ENCODE measurements around the gene KIF23.

Gene KIF23

GRCh38 chr15:69375151-69375790 is 38.9 kb upstream of the KIF23 start:
- Histone ChIP-seq H3K27me3 (ENCODE audit: control insufficient read depth in 3 of 3, insufficient read depth in 3 of 3, low read depth in 1 of 3, low read length in 3 of 3) (peaks cover 0 to 24% (median 0%) of the 10 kb centered on the region in 3 experiments), H3K79me1 (ENCODE audit: low read depth, low read length) (no peaks in the 10 kb centered on the region), H2BK12ac (ENCODE audit: low read length) (no peak overlapping the region), H4K91ac (ENCODE audit: low read depth, low read length, poor library complexity) (no peak overlapping the region), H3K23ac (ENCODE audit: low read depth, low read length, poor library complexity) (no peak overlapping the region), H2AFZ (ENCODE audit: low read length) (no peak overlapping the region), H4K8ac (ENCODE audit: low read depth, low read length) (no peak overlapping the region), H3K4me2 (ENCODE audit: insufficient read depth, low read length, poor library complexity, severe bottlenecking) (no peak overlapping the region), H2BK5ac (ENCODE audit: low read length) (no peak overlapping the region), H3K4me1 (ENCODE audit: control insufficient read depth in 2 of 2, insufficient read depth in 1 of 2, low read depth in 1 of 2, low read length in 2 of 2) (peaks cover 0 to 1% of the 10 kb centered on the region in 2 donors), H3K18ac (ENCODE audit: low read length) (no peak overlapping the region), H2AK5ac (ENCODE audit: low read depth, low read length) (no peak overlapping the region), H3K27ac (replicated peaks; ENCODE audit: low read length) (no peak overlapping the region), H3K9ac (ENCODE audit: low read depth, low read length, poor library complexity) (no peak overlapping the region), H2BK15ac (ENCODE audit: low read length) (no peak overlapping the region), H3K4me3 (ENCODE audit: low read length in 2 of 2) (no peak overlapping the region), H3K4ac (ENCODE audit: low read length) (no peak overlapping the region), H3K36me3 (replicated peaks in 1 of 2; ENCODE audit: control insufficient read depth in 2 of 2, insufficient read depth in 2 of 2, low read length in 2 of 2) (no peaks in the 10 kb centered on the region), H3K9me3 (replicated peaks in 1 of 2; ENCODE audit: control insufficient read depth in 2 of 2, insufficient read depth in 1 of 2, low read depth in 1 of 2, low read length in 2 of 2) (no peaks in the 10 kb centered on the region), H3K14ac (ENCODE audit: low read length) (no peak overlapping the region), H2BK120ac (ENCODE audit: low read depth, low read length) (no peak overlapping the region)
- DNase-seq (ENCODE audit: low spot score) = no peak
- WGBS, 2 donors (ENCODE audit: extremely low coverage in 2 of 2, insufficient read length in 2 of 2, insufficient replicate concordance in 1 of 2) = no CpG with 5 or more reads among the region's 8 CpGs

GRCh38 chr15:69377216-69377970 is 36.8 kb upstream of the KIF23 start:
- Histone ChIP-seq H2BK15ac (ENCODE audit: low read length) (no peak overlapping the region), H3K23ac (ENCODE audit: low read depth, low read length, poor library complexity) (no peak overlapping the region), H2BK120ac (ENCODE audit: low read depth, low read length) (no peak overlapping the region), H2AK5ac (ENCODE audit: low read depth, low read length) (no peak overlapping the region), H3K79me1 (ENCODE audit: low read depth, low read length) (no peaks in the 10 kb centered on the region), H3K27me3 (ENCODE audit: control insufficient read depth in 3 of 3, insufficient read depth in 3 of 3, low read depth in 1 of 3, low read length in 3 of 3) (peaks cover 0 to 34% (median 0%) of the 10 kb centered on the region in 3 experiments), H3K4ac (ENCODE audit: low read length) (no peak overlapping the region), H3K4me2 (ENCODE audit: insufficient read depth, low read length, poor library complexity, severe bottlenecking) (no peak overlapping the region), H3K9ac (ENCODE audit: low read depth, low read length, poor library complexity) (no peak overlapping the region), H3K14ac (ENCODE audit: low read length) (no peak overlapping the region), H4K91ac (ENCODE audit: low read depth, low read length, poor library complexity) (no peak overlapping the region), H3K4me3 (ENCODE audit: low read length in 2 of 2) (no peak overlapping the region), H3K4me1 (ENCODE audit: control insufficient read depth in 2 of 2, insufficient read depth in 1 of 2, low read depth in 1 of 2, low read length in 2 of 2) (peaks cover 0 to 1% of the 10 kb centered on the region in 2 donors), H3K9me3 (replicated peaks in 1 of 2; ENCODE audit: control insufficient read depth in 2 of 2, insufficient read depth in 1 of 2, low read depth in 1 of 2, low read length in 2 of 2) (no peaks in the 10 kb centered on the region), H2BK12ac (ENCODE audit: low read length) (no peak overlapping the region), H2AFZ (ENCODE audit: low read length) (peak overlapping the region; percentile 1), H3K18ac (ENCODE audit: low read length) (no peak overlapping the region), H3K27ac (replicated peaks; ENCODE audit: low read length) (no peak overlapping the region), H2BK5ac (ENCODE audit: low read length) (no peak overlapping the region), H3K36me3 (replicated peaks in 1 of 2; ENCODE audit: control insufficient read depth in 2 of 2, insufficient read depth in 2 of 2, low read length in 2 of 2) (no peaks in the 10 kb centered on the region), H4K8ac (ENCODE audit: low read depth, low read length) (no peak overlapping the region)
- DNase-seq (ENCODE audit: low spot score) = no peak
- WGBS, 2 donors (ENCODE audit: extremely low coverage in 2 of 2, insufficient read length in 2 of 2, insufficient replicate concordance in 1 of 2) = no CpG with 5 or more reads among the region's 8 CpGs

DNA sequence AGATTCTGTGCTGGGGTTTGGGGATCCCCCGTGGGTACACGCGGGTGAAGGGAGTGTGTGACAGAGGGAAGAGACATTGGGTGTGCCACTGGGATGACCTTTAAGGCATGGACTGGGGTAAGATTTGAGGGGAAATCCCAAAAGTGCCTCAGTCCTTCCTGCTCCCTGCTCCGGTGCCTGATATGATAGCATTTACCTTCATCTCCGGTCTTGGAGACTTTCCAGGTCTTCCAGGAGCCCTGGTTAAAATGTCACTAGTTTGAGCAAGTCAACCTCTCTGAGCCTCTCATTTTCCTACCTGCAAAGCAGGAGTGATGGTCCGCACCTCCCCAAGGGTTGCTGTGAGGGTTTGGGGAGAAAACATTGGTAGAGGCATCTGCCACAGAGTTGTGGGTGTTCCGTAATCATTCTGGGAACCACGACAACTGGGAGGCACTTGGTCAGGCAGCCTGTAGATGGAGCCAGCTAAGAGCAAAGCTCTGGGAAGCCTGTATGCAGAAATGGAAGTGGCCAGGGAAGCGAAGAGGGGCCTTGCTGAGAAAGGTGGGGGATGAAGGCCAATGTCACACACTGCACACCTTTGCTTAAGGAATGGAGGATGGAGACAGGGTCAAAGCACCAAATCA is 33.9 kb upstream of the KIF23 start:
- Histone ChIP-seq H3K4ac (ENCODE audit: low read length) (no peak overlapping the region), H3K9me3 (replicated peaks in 1 of 2; ENCODE audit: control insufficient read depth in 2 of 2, insufficient read depth in 1 of 2, low read depth in 1 of 2, low read length in 2 of 2) (no peaks in the 10 kb centered on the region), H2BK5ac (ENCODE audit: low read length) (peak overlapping the region; percentile 4), H3K4me2 (ENCODE audit: insufficient read depth, low read length, poor library complexity, severe bottlenecking) (no peak overlapping the region), H2AK5ac (ENCODE audit: low read depth, low read length) (peak overlapping the region; percentile 58), H3K18ac (ENCODE audit: low read length) (no peak overlapping the region), H3K36me3 (replicated peaks in 1 of 2; ENCODE audit: control insufficient read depth in 2 of 2, insufficient read depth in 2 of 2, low read length in 2 of 2) (no peaks in the 10 kb centered on the region), H3K27ac (replicated peaks; ENCODE audit: low read length) (no peak overlapping the region), H3K27me3 (ENCODE audit: control insufficient read depth in 3 of 3, insufficient read depth in 3 of 3, low read depth in 1 of 3, low read length in 3 of 3) (peaks cover 0 to 28% (median 0%) of the 10 kb centered on the region in 3 experiments), H2BK12ac (ENCODE audit: low read length) (no peak overlapping the region), H2BK15ac (ENCODE audit: low read length) (no peak overlapping the region), H3K9ac (ENCODE audit: low read depth, low read length, poor library complexity) (peak overlapping the region; percentile 51), H4K8ac (ENCODE audit: low read depth, low read length) (no peak overlapping the region), H3K4me1 (ENCODE audit: control insufficient read depth in 2 of 2, insufficient read depth in 1 of 2, low read depth in 1 of 2, low read length in 2 of 2) (peaks cover 0 to 1% of the 10 kb centered on the region in 2 donors), H3K79me1 (ENCODE audit: low read depth, low read length) (no peaks in the 10 kb centered on the region), H2BK120ac (ENCODE audit: low read depth, low read length) (no peak overlapping the region), H3K14ac (ENCODE audit: low read length) (no peak overlapping the region), H3K23ac (ENCODE audit: low read depth, low read length, poor library complexity) (peak overlapping the region; percentile 70), H2AFZ (ENCODE audit: low read length) (no peak overlapping the region), H4K91ac (ENCODE audit: low read depth, low read length, poor library complexity) (no peak overlapping the region), H3K4me3 (ENCODE audit: low read length in 2 of 2) (no peak overlapping the region)
- no CpG with 5 or more reads among the region's 9 CpGs for WGBS, 2 donors (ENCODE audit: extremely low coverage in 2 of 2, insufficient read length in 2 of 2, insufficient replicate concordance in 1 of 2)
- DNase-seq (ENCODE audit: low spot score) = no peak

DNA sequence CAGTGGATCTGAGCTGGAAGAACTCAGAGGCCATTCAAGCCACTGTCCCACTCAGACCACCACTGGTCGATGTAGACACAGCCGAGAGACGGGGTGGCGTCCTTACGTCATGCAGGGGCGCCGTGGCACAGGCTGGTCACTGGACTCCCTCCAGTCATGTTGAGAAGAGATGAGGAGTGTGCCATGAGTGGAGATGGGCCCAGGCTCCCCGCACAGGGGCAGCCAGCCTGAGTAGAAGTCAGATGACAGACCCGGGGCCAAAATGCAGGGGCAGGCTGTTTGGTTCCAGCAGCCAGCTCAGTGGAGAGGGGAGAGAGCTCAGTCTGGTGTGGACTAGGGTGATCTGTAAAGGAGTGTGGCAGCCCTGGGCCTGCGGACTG is 33.4 kb upstream of the KIF23 start:
- peak overlapping the region; percentile 58 for H2AK5ac ChIP-seq (ENCODE audit: low read depth, low read length)
- H3K14ac ChIP-seq (ENCODE audit: low read length) = no peak overlapping the region
- no peak overlapping the region for H2AFZ ChIP-seq (ENCODE audit: low read length)
- no peak overlapping the region for H4K8ac ChIP-seq (ENCODE audit: low read depth, low read length)
- peak overlapping the region; percentile 45 for H3K18ac ChIP-seq (ENCODE audit: low read length)
- no peak overlapping the region for H2BK5ac ChIP-seq (ENCODE audit: low read length)
- peaks cover 0 to 23% (median 0%) of the 10 kb centered on the region in 3 experiments for H3K27me3 ChIP-seq (ENCODE audit: control insufficient read depth in 3 of 3, insufficient read depth in 3 of 3, low read depth in 1 of 3, low read length in 3 of 3)
- H4K91ac ChIP-seq (ENCODE audit: low read depth, low read length, poor library complexity) = no peak overlapping the region
- H2BK12ac ChIP-seq (ENCODE audit: low read length) = no peak overlapping the region
- peaks cover 0 to 1% of the 10 kb centered on the region in 2 donors for H3K4me1 ChIP-seq (ENCODE audit: control insufficient read depth in 2 of 2, insufficient read depth in 1 of 2, low read depth in 1 of 2, low read length in 2 of 2)
- peak overlapping the region; percentile 70 for H3K23ac ChIP-seq (ENCODE audit: low read depth, low read length, poor library complexity)
- no peaks in the 10 kb centered on the region for H3K79me1 ChIP-seq (ENCODE audit: low read depth, low read length)
- no peak overlapping the region for H2BK120ac ChIP-seq (ENCODE audit: low read depth, low read length)
- H3K4me3 ChIP-seq (ENCODE audit: low read length in 2 of 2) = no peak overlapping the region
- no peaks in the 10 kb centered on the region for H3K36me3 ChIP-seq (replicated peaks in 1 of 2; ENCODE audit: control insufficient read depth in 2 of 2, insufficient read depth in 2 of 2, low read length in 2 of 2)
- WGBS, 2 donors (ENCODE audit: extremely low coverage in 2 of 2, insufficient read length in 2 of 2, insufficient replicate concordance in 1 of 2) = no CpG with 5 or more reads among the region's 10 CpGs
- H3K9ac ChIP-seq (ENCODE audit: low read depth, low read length, poor library complexity) = peak overlapping the region; percentile 51
- H3K4ac ChIP-seq (ENCODE audit: low read length) = no peak overlapping the region
- no peak overlapping the region for H2BK15ac ChIP-seq (ENCODE audit: low read length)
- H3K4me2 ChIP-seq (ENCODE audit: insufficient read depth, low read length, poor library complexity, severe bottlenecking) = no peak overlapping the region
- no peak for DNase-seq (ENCODE audit: low spot score)
- no peak overlapping the region for H3K27ac ChIP-seq (replicated peaks; ENCODE audit: low read length)
- no peaks in the 10 kb centered on the region for H3K9me3 ChIP-seq (replicated peaks in 1 of 2; ENCODE audit: control insufficient read depth in 2 of 2, insufficient read depth in 1 of 2, low read depth in 1 of 2, low read length in 2 of 2)

All from neuronal stem cell (in vitro differentiated cells).